Stimulated activated CD8-positive, alpha-beta memory T cell treated with anti-CD3 and anti-CD28 coated beads, Interleukin-15, amount 100 ng/mL, for 4 hours (primary cell): ENCODE results near the gene SLC38A2.

Experiments used
- DNase-seq, 2 donors: peaks; one replicate each; pipeline ENCODE4 v3.0.0-alpha.2; 2020; ENCODE audit warnings: low read depth in 2 of 2

The SLC38A2 gene

DNA sequence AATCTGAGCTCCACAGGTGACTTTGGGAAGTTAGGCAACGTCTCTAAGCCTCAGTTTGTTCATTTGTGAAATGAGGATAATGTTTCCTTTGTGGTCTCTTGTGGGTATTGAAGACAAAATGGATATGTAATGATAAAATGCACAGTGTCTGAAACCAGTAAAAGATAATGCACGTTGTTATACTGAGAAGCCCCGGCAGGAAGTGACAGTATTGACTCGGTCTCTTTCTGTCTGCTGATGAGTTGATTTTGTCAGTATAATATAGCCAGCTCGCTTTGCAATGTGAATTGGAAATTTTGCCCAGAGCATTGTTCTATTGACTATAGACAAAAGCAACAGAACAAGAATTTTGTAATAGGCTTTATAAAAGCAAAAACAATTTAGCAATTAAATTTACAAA, 54.5 kb downstream of the SLC38A2 start:
- DNase-seq = no peak
